GM12801 (cell line): Measurements from ENCODE around the gene FBXO38.

Experiments
- TF ChIP-seq, protein P1 (sequence below): IDR thresholded peaks from one replicate; pipeline ENCODE4 v1.5.1; 2011; ENCODE audit warnings: control low read depth; ENCODE audit not compliant: insufficient read length; ENCODE audit errors: extremely low read depth

Gene FBXO38

DNA sequence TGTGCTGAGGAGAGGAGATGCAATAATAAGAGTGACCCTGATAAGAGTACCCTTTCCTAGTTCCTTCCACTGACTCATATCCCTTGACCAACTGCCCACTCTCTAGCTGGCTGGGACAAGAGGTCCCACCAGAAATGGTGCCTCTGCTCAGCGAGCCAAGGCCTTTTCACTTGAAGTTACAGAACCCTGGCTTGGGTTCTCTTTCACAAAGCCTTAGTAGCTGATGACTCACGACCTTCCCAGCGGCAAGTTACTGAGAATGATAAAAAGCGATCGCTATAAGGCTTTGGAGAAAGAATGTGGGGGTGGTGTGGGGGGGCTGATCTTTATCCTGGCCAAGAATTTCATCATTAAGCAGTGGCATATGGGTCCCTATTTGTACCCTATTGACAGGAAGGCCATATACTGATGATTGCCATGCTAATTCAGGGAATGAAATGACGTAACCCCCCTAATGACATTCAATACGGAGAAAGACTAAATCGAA is 90.3 kb downstream of the FBXO38 start:
- TF ChIP-seq, protein P1, sequence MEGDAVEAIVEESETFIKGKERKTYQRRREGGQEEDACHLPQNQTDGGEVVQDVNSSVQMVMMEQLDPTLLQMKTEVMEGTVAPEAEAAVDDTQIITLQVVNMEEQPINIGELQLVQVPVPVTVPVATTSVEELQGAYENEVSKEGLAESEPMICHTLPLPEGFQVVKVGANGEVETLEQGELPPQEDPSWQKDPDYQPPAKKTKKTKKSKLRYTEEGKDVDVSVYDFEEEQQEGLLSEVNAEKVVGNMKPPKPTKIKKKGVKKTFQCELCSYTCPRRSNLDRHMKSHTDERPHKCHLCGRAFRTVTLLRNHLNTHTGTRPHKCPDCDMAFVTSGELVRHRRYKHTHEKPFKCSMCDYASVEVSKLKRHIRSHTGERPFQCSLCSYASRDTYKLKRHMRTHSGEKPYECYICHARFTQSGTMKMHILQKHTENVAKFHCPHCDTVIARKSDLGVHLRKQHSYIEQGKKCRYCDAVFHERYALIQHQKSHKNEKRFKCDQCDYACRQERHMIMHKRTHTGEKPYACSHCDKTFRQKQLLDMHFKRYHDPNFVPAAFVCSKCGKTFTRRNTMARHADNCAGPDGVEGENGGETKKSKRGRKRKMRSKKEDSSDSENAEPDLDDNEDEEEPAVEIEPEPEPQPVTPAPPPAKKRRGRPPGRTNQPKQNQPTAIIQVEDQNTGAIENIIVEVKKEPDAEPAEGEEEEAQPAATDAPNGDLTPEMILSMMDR, result no peak

GRCh38 chr5:148476302-148476701 is 92.5 kb downstream of the FBXO38 start:
- TF ChIP-seq, protein P1, result no peak

DNA sequence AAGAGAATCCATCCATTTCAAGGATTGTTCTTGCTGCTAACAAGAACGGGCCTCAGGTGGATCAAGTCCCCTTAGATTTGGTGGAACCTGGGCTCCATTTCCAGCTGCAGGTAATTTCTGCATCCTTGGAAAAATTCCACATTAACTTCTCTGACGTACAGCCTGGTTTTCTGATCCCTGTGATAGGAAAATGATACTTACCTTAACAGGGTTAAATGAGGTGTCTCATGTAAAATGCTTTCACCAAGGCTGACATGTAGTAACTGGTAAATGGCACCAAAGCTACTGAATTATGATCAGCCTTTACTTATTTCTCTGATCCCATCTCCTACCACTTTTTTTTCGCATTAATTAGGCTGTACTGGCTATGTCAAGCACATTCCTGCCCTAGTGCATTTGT is 93.7 kb downstream of the FBXO38 start:
- TF ChIP-seq, protein P1, result no peak

- TF ChIP-seq, protein P1, result no peak
These were observed 98.4 kb downstream of the FBXO38 start for GRCh38 chr5:148482196-148482595.

- TF ChIP-seq, protein P1, result no peak
These were observed 99.1 kb downstream of the FBXO38 start for GRCh38 chr5:148482697-148483462.

DNA sequence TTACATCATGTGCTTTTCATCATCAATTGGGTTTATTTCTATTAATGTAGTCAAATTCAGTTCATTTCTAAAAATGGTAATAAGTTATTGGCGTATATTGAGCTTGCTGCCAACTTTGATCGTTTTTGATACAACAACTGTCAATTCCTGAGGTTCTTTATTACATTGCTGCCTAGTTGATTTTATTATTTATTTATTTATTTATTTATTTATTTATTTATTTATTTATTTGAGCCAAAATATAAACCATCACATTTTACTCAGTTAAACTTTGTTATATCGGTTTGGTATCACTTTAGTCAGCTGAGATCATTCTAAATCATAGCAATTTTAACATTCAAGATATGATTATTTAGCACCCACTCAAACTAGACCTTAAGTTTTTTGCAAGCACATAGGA is 100.0 kb downstream of the FBXO38 start:
- TF ChIP-seq, protein P1, result no peak

GRCh38 chr5:148484651-148485050 is 100.9 kb downstream of the FBXO38 start:
- TF ChIP-seq, protein P1, result no peak

DNA sequence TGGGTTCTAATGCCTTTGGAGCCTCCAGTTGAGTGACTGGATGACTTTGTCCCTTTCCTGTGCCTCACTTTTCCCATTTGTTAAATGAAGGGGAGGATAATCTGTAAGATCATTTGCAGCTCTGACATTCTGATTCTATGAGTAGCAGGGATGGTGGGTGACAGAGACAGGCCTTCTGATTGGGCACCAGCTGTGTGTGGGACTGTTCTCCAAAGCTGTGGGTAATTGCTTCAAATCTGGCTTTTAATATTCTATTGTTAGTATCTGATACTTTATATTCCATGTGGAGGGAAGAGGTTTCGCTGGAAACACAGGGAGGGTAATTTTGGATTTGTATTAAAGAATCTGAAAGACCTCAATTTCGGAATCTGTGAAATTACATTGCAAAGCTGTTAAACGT is 102.7 kb downstream of the FBXO38 start:
- TF ChIP-seq, protein P1, result no peak
